RPMI7951 (cell line): ENCODE measurements around the gene CAMK2B. TPM values are rescaled to one million over a fixed set of nuclear protein-coding genes. Genes with fewer than 3 reads are reported as not detected.
"Not testable (repeated sequence)": the region's sequence is repeated elsewhere in the genome, so short reads cannot be mapped to it uniquely, and the experiment has no call there.

Source experiments
- DNase-seq: peaks from one replicate; pipeline ENCODE4 v3.0.0-alpha.2; 2012; ENCODE audit warnings: low read depth
- total RNA-seq: library from RNA; depleted of rRNA; stranded (reverse); fragments of >200 nt; shearing (Covaris generic); gene quantifications from 2 replicates; pipeline ENCODE4 v1.2.3, GENCODE V29; 2014

Gene CAMK2B
- total RNA-seq, 1 experiment from 2014 or later: 19.6 TPM

DNA sequence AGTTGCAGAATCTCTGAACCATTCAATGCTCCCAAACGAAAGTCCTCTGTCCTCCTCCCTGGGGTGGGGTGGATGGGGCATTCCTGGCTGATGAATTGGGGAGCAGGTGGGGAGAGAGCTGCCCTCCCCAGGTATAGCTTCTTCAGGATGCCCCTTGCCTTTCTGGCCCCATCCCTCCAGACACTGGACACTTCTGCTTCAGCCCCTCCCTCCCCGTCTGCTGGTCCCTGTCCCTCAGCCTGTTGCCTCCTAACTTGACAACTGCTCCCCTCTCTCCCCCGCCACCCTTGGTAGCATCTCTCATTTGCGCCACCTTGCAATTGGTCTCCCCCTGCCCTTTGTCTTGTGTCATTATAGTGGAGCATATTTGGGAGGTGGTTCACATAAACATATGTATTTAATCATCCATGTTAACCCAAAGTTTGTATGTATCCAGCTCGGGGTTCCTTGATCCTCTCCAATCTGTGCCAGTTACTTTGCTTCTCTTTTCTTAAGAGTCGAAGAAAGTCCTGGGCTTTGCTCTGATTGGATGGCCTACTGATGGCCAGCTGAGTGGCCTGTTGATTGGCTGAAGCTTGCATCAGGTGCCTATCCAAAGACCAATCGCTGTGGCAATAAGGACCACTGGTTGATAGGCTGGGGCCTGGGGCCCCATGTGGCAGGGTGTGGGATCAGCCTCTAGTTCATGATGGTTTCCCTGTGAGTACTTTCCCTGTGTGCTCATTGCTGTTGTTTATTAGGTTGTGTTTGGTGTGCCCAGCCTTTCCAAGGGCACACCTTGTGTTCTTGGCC lies 132.2 kb downstream of the CAMK2B start:
- no peak for DNase-seq

GRCh38 chr7:44191171-44191570 lies 134.2 kb downstream of the CAMK2B start:
- DNase-seq: no peak

DNA sequence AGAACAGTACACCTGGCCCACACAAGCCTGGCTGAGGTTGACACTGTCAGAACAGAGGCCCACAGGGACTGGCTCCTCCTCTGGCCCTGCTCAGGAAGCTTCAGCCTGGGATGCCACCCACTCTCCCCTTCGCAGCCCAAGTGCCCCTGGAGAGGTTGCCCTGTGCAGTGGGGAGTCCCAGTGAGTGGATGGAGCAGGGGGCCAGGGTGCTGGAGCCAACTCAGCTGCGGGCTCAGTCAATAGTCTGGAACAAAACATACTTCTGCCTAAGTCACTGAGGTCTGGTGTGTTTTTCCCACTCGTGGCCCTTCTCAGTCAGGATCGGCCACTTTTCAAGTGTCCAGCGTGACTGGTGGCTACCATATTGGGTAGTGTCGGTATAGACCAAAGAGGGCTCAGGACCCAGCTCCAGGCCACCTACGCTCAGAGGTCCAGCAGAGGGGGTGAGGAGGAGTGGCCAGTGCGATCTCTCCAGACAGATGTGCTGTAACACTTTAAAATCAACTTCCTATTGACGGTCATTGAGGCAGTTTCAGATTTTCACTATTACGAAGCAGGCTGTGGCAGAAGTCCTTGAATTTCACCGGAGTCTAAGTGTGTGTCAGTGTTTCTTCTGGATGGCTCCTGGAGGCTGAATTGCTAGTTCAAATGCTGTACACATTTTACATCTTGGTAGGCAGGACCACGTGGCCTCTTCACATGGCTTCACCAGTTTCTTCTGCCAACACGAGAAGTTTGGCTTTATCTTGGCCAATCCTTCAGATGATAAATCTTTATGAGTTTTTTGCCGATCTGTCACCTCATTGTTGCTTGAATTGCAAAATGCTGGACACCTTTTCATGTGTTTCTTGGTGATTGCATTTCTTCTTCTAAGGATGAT lies 135.2 kb downstream of the CAMK2B start:
- DNase-seq: no peak

DNA sequence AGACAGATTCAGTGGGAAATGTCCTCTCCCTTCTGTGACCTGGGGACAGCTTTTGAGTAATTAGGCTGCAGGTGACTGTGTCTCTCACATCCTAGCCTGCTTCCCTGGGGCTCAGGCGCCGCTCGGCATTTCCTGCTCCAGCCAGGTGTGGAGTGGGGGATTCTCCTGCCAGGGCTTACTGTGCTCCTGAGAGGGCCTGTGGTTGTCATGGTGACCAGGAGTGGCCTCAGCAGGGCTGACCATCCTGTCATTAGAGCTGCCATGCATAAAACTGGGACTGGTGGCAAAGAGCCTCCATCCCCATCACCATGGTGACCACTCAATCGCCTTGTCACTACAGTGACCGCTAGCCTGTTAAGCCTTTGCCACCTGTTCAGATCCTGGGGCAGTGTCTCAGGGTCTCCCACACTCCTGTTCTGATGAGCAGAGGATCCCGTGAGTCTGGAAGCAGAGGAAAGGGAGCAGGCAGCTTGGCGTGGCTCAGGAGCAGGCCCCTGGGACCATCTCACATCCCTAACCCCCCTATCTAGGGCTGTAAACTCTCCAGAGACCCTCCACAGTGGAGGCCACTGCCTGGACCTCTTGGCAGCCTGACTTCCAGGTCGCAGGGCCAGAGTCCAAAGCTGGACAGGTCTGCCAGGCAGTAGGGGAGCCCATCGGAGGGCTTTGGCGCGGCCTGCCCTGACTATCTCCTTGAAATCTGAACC lies 136.0 kb downstream of the CAMK2B start, which contains the start of gene GCK:
Gene GCK, minus strand, starts transcription at position 154 of the 707 bp plus-strand sequence. CDS start 486 bp downstream, outside the sequence.
- no peak for DNase-seq

- no peak for DNase-seq
Measured at GRCh38 chr7:44188480-44189225, 136.7 kb downstream of the CAMK2B start.

GRCh38 chr7:44187636-44188416 lies 137.6 kb downstream of the CAMK2B start:
- DNase-seq: peak; percentile 47

- DNase-seq: no peak
Measured at GRCh38 chr7:44186736-44187135, 138.7 kb downstream of the CAMK2B start.

- no peak for DNase-seq
Measured at GRCh38 chr7:44185729-44186128, 139.7 kb downstream of the CAMK2B start.

- no peak for DNase-seq
Measured at GRCh38 chr7:44184873-44185446, 140.4 kb downstream of the CAMK2B start.

- DNase-seq: peak; percentile 96
Measured at GRCh38 chr7:44184206-44184872, 141.1 kb downstream of the CAMK2B start.

DNA sequence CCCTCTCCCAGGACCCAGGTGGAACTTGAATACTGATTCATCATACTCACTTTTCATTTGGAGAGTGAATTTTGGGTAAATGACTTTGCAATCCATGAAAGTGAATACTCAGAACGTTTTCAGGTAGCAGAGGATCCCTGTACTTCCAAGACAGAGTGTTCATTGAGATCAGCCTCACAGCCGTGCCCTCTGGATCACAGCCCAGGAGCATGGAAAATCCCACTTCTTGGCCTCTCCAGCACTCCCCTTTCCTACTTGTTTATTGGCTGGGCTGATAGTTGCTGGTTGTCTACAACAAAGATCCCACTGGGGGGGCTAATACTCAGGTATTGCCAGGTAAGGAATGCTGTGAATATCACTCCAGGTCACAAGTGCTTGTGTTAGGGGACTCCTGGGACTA lies 142.0 kb downstream of the CAMK2B start:
- DNase-seq: no peak

DNA sequence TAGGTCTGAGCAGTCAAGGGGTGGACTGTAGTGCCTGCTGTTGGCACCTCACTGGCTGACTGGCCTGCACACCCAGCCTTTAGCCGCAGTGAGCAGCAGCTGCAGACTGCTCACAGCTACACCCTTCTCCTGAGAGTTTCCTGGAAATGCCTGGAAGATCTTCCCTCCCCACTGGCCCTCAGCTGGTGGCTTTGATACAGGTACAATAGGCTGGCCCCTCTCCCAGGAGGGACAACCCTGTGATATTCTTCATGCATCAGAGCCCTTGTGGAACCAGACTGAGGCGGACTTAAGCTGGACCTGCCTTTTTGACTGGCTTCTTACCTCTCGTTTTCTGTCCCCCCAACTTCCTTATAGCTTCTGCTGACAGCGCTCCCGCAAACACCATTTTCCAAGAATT lies 142.6 kb downstream of the CAMK2B start:
- DNase-seq: no peak

DNA sequence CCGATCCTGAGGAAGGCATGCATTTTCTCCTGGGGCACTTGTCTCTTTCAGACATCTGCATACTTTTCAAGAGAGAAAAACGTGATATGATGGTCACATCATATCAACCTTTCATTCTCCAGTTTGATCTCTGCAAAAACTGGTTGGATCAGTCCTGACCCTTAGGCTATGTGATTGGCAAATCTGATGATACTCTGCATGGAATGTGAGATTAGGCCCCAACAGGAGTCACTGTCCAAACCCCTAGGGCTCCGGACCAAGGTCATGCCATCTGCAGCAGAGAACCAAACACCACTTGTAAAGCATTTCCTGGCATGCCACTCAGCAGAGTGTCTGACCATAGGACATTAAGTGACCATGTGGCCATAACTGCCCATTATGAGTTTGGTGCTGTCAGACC lies 144.8 kb downstream of the CAMK2B start:
- DNase-seq: no peak

DNA sequence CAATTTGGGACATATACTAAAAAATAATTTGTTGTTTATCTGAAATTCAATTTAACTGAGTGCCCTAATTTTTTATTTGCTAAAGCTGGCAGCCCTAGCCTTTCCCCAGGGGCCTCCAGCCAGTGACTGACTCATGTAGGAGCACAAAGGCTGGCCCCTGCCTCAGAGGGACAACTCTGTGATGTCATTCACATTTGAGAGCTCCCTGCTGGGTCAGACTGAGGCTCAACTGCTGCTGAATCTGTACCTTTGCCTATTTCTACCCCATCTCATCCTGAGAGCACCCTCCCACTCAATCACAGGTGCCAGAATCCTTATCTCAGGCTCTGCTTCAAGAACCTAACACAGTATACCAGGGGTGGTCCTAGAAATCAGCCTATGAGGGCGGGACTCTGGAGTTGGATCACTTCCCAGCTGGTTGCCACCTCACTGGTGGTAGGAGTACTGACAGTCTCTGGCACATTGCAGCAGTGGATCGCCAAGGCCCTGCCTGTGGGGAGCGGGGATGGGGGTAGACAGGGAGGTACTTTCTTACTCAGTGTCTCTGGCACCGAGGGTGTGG lies 147.7 kb downstream of the CAMK2B start:
- peak; percentile 78 for DNase-seq

- no peak for DNase-seq
Measured at GRCh38 chr7:44176486-44176885, 148.9 kb downstream of the CAMK2B start.

DNA sequence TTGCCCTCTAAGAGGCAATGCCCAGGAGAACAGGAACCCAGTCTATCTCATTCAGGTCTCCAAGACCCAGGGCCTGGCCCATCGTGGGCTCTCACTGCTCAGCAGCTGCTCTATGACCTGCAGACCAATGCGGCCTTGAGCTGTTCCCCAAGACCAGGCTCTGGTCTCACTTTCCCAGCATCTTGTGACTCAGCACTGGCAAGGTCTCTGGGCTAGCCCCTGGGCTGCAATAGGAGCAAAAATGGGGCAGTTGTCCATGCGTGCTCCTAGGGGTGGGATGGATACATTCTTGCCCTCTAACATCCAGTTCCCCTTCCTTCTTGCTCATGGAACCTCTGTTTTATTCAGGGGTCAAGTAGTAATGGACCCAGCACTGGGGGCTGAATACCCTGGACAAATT lies 149.7 kb downstream of the CAMK2B start:
- no peak for DNase-seq

DNA sequence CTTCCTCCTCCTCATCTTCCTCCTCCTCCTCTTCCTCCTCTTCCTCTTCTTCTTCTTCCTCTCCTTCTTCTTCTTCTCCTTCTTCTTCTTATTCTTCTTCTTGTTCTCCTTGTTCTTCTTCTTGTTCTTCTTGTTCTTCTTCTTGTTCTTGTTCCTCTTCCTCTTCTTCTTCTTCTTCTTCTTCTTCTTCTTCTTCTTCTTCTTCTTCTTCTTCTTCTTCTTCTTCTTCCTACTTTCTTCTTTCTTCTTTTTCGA lies 150.8 kb downstream of the CAMK2B start:
- not testable (repeated sequence) for DNase-seq

DNA sequence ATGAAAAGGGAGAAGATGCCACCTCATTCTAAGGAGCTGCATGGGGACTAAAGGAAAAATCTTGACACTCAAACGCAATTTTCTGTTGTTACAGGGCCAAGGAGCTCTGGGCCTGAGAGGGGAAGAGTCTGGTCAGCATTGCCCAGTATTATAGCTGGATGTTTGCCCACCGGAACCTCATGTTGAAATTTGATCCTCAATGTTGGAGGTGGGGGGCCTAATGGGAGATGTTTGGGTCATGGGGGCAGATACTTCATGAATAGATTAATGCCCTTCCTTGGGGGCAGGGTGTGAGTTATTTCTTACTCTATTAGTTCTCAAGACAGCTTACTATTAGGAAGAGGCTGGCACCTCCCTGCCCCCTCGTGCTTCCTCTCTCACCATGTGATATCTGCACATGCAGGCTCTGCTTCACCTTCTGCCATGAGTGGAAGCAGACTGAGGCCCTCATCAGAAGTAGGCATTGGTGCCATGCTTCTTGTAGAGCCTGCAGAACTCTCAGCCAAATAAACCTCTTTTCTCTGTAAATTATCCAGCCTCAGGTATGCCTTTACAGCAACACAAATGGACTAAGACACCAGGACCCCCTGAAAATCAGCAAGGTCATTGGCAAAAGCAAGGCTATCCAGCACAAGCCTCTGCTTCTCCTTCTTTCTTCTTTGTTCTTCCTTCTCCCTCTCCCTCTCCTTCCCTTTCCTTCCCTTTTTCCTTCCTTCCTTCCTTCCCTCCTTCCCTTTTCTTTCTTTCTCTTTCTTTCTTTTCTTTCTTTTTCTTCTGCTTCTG lies 151.3 kb downstream of the CAMK2B start:
- no peak for DNase-seq
